HepG2 (cell line): ENCODE results near the gene PARP6. TPM values are rescaled to one million over a fixed set of nuclear protein-coding genes. Genes with fewer than 3 reads are reported as not detected.

Source experiments
- AHDC1 ChIP-seq: sonication (generic); formaldehyde crosslinking; IDR thresholded peaks from 2 replicates; pipeline ENCODE4 v1.5.1; 2020; ENCODE audit warnings: mild to moderate bottlenecking, missing genetic modification reagents, borderline replicate concordance
- HIC2 ChIP-seq: sonication (generic); formaldehyde crosslinking; IDR thresholded peaks from 2 replicates; pipeline ENCODE4 v1.9.0; 2022; ENCODE audit warnings: low read depth, missing genetic modification reagents
- JARID2 ChIP-seq: sonication (generic); formaldehyde crosslinking; IDR thresholded peaks from 2 replicates; pipeline ENCODE4 v1.8.1; 2023; ENCODE audit warnings: missing genetic modification reagents, inconsistent platforms; ENCODE audit not compliant: insufficient replicate concordance
- NFKBIZ ChIP-seq: IDR thresholded peaks from 2 replicates; pipeline ENCODE4 v1.6.1; 2018; ENCODE audit warnings: missing genetic modification reagents, missing compliant biosample characterization
- SNAPC4 ChIP-seq: sonication (generic); formaldehyde crosslinking; IDR thresholded peaks from 2 replicates; pipeline ENCODE4 v1.4.0; 2020; ENCODE audit warnings: mild to moderate bottlenecking, missing genetic modification reagents
- ZBTB42 ChIP-seq: sonication (generic); formaldehyde crosslinking; IDR thresholded peaks from 2 replicates; pipeline ENCODE4 v1.5.0; 2020; ENCODE audit warnings: mild to moderate bottlenecking, missing genetic modification reagents
- ZNF296 ChIP-seq: sonication (generic); formaldehyde crosslinking; conservative IDR thresholded peaks from 2 replicates; pipeline ENCODE4 v1.5.0; 2020; ENCODE audit warnings: mild to moderate bottlenecking, missing genetic modification reagents
- ZNF430 ChIP-seq: sonication (generic); formaldehyde crosslinking; IDR thresholded peaks from 2 replicates; pipeline ENCODE4 v1.9.0; 2021; ENCODE audit warnings: mild to moderate bottlenecking, missing genetic modification reagents
- ZNF773 ChIP-seq: sonication (generic); formaldehyde crosslinking; IDR thresholded peaks from 2 replicates; pipeline ENCODE4 v1.4.0; 2020; ENCODE audit warnings: missing genetic modification reagents, borderline replicate concordance
- polyA plus RNA-seq, 8 experiments: library from polyadenylated mRNA; depleted of rRNA in 3 of 8; stranded (reverse) in 7 of 8; unstranded in 1 of 8; fragments of >200 nt; fragmentation: Illumina TruSeq in 4 of 8; extraction: Trizol in 4 of 8; gene quantifications; 2 replicates each; pipeline versions ENCODE4 v1.2.1 to v1.2.3, GENCODE V29; 2011 to 2016; ENCODE audit warnings: low read depth in 4 of 8, missing spikeins in 1 of 8, mixed read lengths in 1 of 8; ENCODE audit not compliant: insufficient read depth in 1 of 8
- total RNA-seq, 5 experiments: library from RNA; depleted of rRNA; stranded (reverse); fragments of >200 nt; fragmentation: Illumina TruSeq; extraction: Trizol; gene quantifications; 2 replicates each; pipeline ENCODE4 v1.2.3, GENCODE V29; 2016; ENCODE audit warnings: low read depth in 1 of 5
- TF ChIP-seq, protein P1 (sequence below): sonication (generic); formaldehyde crosslinking; IDR thresholded peaks from 2 replicates; pipeline ENCODE4 v1.8.0; 2022; ENCODE audit warnings: mild to moderate bottlenecking, missing genetic modification reagents, borderline replicate concordance
- TF ChIP-seq, protein P2 (sequence below): sonication (generic); formaldehyde crosslinking; IDR thresholded peaks from 2 replicates; pipeline ENCODE4 v1.4.0; 2020; ENCODE audit warnings: mild to moderate bottlenecking, missing genetic modification reagents

Gene PARP6
- total and polyA plus RNA-seq, 2 of the 13 experiments (the other 11 are each of a cell fraction or from before 2014, with no cell fraction given): 0.22 to 0.87 TPM

DNA sequence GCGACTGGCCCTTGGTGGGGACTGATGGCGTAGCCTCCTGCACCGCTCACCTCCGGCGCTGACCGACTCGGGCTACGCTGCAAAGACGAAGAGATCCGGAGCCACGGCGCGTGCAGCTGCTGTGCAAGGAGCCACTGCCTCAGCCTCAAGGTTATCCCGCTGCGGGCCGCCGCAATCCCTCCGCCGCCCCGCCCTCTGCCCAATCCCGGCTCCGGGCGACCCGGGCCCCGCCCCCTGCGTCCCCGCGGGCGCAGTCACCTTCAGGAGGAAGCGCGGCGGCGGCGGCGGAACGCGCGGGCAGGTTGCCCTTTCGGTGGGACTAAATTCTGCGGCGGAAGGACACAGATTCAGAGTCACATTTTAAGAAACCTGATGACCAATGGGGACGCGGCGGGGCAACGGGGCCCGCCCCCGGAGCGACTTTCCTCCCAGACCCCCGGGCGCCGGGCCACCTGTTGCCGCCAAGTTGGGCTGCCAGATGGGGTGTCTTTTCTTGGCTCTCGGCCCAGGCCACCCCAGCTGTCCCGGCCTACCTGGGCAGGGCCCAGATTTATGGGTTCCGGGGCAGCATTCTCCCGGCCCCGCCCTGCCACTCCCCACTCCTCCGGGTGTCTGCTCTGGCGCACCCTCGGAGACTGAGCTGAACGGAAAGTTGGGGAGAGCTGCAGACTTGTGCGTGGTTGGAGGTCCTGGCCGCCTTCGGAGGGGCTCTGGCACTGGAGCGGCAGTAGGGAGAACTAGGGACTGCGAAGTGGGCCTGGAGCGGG is 41.1 kb downstream of the PARP6 start, which contains the start of gene PKM (continued):
- TF ChIP-seq AHDC1 (CRISPR knock-in tag) (no peak), ZBTB42 (CRISPR knock-in tag) (peak; percentile 78; the same call in 1 of the 2 replicates), JARID2 (CRISPR knock-in tag) (no peak), ZNF296 (CRISPR knock-in tag) (no peak), SNAPC4 (CRISPR knock-in tag) (no peak), NFKBIZ (CRISPR knock-in tag) (no peak), HIC2 (CRISPR knock-in tag) (no peak), ZNF430 (CRISPR knock-in tag) (peak; percentile 94), ZNF773 (CRISPR knock-in tag) (peak; percentile 78; the same call in 1 of the 2 replicates)
- TF ChIP-seq, protein P1, sequence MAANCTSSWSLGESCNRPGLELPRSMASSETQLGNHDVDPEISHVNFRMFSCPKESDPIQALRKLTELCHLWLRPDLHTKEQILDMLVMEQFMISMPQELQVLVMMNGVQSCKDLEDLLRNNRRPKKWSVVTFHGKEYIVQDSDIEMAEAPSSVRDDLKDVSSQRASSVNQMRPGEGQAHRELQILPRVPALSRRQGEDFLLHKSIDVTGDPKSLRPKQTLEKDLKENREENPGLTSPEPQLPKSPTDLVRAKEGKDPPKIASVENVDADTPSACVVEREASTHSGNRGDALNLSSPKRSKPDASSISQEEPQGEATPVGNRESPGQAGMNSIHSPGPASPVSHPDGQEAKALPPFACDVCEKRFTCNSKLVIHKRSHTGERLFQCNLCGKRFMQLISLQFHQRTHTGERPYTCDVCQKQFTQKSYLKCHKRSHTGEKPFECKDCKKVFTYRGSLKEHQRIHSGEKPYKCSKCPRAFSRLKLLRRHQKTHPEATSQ (CRISPR knock-in tag): 0 out of 2 replicates have a peak, but pooled peaks have one; percentile 21
- TF ChIP-seq, protein P2, sequence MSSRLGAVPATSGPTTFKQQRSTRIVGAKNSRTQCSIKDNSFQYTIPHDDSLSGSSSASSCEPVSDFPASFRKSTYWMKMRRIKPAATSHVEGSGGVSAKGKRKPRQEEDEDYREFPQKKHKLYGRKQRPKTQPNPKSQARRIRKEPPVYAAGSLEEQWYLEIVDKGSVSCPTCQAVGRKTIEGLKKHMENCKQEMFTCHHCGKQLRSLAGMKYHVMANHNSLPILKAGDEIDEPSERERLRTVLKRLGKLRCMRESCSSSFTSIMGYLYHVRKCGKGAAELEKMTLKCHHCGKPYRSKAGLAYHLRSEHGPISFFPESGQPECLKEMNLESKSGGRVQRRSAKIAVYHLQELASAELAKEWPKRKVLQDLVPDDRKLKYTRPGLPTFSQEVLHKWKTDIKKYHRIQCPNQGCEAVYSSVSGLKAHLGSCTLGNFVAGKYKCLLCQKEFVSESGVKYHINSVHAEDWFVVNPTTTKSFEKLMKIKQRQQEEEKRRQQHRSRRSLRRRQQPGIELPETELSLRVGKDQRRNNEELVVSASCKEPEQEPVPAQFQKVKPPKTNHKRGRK (CRISPR knock-in tag): no peak; the same call in 1 of the 2 replicates
